Stimulated activated CD8-positive, alpha-beta memory T cell treated with anti-CD3 and anti-CD28 coated beads, Interleukin-15, amount 100 ng/mL, for 4 hours (primary cell): ENCODE data around the gene MMP27.
"Not testable (repeated sequence)": the region's sequence is repeated elsewhere in the genome, so short reads cannot be mapped to it uniquely, and the experiment has no call there.

Source experiments
- DNase-seq, 2 donors: peaks; one replicate each; pipeline ENCODE4 v3.0.0-alpha.2; 2020; ENCODE audit warnings: low read depth in 2 of 2

Gene MMP27, protein sequence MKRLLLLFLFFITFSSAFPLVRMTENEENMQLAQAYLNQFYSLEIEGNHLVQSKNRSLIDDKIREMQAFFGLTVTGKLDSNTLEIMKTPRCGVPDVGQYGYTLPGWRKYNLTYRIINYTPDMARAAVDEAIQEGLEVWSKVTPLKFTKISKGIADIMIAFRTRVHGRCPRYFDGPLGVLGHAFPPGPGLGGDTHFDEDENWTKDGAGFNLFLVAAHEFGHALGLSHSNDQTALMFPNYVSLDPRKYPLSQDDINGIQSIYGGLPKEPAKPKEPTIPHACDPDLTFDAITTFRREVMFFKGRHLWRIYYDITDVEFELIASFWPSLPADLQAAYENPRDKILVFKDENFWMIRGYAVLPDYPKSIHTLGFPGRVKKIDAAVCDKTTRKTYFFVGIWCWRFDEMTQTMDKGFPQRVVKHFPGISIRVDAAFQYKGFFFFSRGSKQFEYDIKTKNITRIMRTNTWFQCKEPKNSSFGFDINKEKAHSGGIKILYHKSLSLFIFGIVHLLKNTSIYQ

DNA sequence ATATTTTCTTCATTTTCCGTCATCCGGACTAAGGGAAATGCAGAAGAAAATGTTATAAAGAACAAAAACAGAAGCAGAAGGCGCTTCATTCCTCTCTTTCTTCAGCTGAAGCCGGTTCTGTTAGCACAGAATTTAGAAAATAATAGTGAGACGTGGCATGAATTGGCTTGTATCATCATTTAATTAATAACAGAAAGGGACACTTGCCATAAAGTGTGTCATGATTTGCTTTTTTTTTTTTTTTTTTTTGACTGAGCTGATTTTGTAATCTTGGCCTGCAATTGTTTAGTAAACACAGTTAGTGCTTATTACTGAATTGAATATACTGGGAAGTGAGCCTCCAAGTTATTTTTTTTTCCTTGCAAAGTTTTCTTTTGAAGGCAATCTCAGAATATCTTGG, at the start of gene MMP27:
Gene MMP27, minus strand, starts transcription at position 144 of the 400 bp plus-strand sequence. Its CDS starts 55 bp downstream, at position 89.
- DNase-seq: no peak

DNA sequence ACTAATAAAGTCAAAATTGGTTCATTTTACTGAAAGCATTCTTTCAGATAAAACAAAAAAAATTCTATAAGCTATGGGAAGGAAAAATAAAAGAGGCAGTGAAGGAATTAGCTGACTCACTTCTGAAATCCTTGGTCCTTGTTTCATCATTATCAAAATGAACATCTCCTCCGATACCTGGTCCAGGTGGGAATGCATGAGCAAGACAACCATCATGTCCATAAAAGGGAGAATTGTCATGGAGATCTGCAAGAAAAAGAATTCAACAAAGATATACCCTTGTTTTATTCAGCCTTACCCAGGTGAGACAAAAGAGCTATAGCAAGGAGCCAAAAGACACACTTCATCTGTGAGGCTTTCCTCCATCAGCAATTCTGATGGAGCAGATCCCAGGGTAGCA, 47.7 kb upstream of the MMP27 start:
- no peak for DNase-seq

DNA sequence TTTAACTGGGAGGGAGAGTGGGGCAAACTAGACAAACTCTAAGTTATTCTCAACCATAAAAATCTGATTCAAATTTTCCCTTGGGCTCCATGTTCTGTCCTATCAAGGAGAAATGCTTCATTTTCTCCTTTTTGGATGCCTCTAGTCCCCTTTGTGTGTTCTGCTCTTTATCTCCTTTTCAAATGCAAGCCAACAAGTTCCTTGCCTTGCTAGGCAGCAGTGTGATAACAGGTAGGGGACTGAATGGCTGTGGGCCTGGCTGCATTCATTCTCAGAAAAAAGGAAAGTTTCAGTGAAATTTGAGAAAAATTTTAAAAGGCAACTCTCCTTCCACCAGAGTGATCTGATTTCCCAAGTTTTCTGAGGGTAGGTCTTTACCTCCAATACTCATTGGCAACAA, 46.1 kb upstream of the MMP27 start:
- no peak for DNase-seq

DNA sequence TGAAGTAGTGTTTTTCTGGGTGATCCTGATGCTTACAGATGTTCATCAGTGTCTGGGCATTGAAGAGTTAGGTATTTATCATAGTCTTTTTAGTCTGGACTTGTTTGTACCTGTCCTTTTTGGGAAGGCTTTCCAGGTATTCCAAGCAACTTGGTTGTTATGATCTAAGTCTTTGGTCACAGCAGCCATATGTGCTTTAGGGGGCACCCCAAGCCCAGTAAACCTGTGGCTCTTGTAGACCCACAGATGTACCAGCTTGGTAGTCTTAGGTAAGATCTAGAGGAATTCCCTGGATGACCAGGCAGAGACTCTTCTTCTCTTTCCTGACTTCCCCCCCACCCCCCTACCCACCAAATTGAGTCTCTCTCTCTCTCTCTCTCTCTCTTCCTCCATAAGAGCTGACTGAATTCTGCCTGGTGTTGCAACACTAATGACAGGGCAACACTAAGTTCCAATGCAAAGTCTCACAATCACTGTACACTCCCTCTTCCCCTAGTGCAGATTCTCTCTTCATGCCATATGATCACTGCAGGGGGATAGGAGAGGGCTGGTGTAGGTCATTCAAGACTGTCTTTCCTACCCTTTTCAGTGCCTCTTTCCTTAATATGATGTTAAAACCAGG, 43.6 kb upstream of the MMP27 start:
- no peak for DNase-seq

DNA sequence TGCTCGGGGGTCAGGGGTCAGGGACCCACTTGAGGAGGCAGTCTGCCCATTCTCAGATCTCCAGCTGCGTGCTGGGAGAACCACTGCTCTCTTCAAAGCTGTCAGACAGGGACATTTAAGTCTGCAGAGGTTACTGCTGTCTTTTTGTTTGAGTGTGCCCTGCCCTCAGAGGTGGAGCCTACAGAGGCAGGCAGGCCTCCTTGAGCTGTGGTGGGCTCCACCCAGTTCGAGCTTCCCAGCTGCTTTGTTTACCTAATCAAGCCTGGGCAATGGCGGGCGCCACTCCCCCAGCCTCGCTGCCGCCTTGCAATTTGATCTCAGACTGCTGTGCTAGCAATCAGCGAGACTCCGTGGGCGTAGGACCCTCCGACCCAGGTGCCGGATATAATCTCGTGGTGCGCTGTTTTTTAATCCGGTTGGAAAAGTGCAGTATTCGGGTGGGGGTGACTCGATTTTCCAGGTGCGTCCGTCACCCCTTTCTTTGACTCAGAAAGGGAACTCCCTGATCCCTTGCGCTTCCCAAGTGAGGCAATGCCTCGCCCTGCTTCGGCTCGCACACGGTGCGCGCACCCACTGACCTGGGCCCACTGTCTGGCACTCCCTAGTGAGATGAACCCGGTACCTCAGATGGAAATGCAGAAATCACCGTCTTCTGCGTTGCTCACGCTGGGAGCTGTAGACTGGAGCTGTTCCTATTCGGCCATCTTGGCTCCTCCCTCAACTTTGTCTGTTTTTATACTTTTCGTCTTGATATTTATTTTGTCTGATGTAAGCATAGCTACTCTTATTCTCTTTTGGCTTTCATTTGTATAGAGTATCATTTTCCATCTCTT, 41.4 kb upstream of the MMP27 start:
- DNase-seq: not testable (repeated sequence)

DNA sequence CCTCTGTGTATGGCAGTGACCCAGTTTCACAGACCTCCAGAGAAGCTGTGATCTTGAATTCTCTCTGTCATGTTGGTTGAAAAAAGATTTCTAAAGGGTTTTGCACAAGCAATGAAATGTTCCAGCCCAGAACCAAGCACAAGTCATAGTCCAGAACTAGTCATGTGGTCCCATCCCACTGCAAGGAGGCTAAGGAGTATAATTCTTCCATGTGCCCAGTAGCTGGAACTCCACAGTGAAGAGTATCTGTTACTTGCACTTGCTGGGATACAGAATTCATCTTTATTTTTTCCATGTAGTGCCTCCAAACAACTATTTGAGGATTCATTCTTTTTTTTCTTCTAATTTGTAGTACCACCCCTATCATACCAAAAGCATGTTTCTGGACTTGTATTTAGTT, 29.1 kb upstream of the MMP27 start:
- DNase-seq: no peak

DNA sequence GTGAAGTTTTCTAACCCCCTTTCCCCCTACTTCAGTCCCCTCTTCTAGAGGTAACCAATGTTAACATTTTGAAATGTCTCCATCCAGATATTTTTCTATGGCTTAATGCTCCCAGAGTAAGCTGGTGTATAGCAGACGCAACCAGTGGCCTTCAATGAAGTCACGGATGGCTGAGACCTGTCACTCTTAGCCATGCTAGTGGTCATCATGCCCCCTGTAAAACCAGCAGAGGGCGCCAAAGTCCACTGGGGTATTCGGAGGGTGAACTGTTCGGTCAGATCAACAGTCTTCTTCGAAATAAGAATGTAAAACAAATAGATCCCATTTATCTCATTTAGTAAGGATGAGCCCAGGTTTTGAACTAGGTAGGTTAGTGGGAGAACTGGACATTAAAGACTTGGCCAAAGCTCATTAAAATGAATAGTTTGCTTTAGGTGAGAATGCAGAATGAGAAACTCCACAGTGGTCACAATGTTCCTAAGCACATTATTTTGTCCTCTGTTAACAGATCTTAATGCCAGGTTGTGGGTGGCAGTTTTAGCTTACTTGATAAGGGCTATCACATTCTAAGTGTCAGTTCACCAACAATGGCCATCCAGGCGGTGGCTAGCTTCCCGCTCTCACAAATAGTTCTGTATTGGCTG, 27.8 kb upstream of the MMP27 start:
- DNase-seq: no peak

DNA sequence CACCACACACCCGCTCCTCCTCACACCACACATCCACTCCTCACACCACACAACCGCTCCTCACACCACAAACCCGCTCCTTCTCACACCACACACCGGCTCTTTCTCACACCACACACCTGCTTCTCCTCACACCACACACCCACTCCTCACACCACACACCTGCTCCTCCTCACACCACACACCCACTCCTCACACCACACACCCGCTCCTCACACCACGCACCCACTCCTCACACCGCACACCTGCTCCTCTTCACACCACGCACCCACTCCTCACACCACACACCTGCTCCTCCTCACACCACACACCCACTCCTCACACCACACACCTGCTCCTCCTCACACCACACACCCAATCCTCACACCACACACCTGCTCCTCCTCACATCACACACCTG, 25.4 kb upstream of the MMP27 start:
- DNase-seq: not testable (repeated sequence)

DNA sequence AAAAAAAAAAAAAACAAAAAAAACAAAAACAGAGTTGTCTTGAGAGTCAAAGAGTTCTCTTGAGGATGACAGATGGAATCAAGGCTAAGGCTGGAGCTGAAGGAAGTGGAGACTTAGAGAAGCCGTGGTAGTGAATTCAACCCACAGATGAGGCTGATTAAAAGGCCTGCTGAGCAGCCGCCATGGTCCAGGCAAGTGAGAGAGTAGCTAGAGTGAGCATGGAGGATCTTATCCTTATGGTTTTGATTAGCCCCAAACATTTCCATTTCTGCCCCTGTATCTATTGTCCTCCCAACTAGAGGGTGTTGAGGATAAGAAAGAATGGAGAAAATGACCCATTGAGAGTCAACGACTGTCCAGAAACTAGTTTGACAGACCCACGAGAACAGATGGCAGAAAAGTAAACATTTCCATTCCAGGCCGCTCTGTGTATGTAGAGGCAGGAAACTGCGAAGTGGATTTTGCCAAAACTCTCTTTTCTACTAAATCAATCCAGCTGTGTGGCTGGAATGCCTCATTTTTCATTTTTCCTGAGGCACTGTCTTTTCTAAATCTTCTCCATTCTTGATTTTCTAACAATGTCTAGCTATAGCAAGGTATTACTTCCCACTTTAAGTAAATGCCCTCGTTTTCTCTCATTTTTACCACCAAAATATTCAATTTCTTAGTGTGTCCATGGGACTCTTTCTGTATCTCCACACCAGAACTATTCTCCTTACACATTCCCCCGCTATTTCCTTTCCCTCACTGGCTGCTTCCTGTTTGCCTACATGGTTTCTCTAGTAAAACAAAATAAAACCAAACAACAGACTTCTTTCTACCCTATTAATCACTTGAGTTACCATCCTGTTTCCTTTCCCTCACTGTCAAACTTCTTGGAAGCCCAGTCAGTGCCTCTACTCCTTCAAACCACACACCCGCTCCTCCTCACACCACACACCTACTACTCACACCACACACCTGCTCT, 24.6 kb upstream of the MMP27 start:
- DNase-seq: no peak

DNA sequence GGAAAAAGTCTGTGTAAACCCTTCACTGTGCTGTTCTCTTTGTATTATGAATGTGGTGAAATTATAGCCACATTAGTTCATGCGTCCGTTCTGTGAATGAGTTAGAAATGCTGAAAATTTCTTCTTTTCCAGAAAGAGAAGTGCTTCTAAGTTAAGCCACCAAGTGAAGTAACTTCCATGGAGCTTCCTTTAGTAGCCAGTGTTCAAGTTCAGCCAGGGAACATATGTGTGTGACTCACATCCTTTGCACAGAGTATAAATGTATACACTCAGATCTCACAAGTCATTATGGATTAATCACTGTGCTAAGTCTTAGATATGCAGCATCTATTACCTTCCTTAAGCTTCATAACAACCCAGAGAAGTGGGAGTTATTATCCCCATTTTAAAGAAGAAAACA, 22.3 kb upstream of the MMP27 start:
- DNase-seq: no peak

DNA sequence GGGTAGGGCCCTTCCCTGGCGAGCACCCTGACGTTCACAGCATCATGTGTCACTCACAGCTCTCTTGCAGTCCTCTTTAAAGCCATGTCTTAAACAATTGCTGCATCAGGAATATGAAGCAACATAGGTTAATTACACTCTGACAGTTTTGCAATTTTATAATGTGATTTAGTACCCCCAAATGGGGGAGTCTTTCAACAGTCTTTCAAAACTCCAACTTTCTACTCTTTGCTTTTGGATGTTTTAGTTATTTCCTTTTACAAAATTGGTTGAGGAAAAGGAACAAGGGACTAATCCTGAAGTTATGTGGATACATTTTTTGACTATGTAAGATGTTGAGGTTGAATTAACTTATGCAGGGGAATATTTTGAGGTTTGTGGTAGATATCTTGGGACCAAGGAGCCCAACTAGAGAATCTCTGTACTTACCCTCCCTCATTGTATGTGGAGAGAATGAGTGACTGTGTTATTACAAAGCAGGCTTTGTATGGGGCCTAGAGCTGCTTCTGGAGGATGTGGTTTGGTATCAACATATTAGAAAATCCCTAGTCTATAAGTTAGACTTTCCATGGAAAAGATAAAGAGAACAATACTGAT, 19.4 kb upstream of the MMP27 start, which contains the start of gene MMP8:
Gene MMP8, minus strand, starts transcription at position 51 of the 597 bp plus-strand sequence. CDS start 99 bp downstream, outside the sequence.
- DNase-seq: no peak

DNA sequence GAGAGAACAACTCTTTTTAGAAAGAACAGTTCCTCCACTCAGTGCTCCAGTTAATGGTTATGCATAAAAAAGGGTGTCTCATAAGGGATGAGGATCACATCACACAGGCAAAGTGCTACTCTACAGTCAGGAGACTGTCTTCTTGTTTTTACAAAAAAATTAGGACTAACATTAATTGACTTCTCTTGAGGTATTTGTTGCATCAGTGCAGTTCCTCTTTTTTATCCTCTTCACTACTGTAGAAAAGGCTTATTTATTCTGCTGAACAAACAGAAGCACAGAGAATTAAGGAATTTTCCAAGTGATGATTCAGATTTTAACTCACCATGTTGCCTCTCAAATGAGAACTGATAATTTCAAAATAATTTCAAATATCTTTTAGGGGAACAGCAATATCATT, 17.3 kb upstream of the MMP27 start:
- no peak for DNase-seq

DNA sequence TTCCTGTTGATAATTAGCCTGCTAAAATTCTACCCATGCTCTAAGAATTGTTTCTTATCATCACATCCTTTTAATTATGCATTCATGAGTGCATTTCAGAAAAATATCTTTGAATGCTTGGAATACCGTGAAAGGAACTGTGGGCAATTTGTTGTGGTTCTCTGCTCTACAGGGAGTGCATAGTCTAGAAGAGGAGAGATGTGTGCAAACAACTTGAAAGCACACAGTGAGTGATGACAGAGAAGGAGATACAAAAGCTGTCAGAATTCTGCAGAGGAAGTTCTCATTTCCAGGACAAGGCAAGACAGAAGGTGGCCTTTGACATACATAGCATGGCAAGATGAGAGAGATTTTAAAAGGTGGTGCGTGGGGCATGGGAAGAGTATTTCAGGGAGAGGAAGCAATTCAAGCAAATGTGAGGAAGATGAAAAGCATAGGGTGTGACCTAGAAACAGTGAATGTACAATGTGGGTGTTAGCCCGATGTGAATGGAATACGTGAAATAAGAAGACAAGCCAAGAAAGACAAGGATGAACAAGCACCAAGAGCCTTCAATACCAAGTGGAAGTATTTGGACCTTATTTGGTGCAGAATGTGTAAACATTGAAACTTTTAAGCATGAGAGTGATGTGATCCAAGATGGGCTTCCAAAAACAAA, 14.2 kb upstream of the MMP27 start:
- no peak for DNase-seq

DNA sequence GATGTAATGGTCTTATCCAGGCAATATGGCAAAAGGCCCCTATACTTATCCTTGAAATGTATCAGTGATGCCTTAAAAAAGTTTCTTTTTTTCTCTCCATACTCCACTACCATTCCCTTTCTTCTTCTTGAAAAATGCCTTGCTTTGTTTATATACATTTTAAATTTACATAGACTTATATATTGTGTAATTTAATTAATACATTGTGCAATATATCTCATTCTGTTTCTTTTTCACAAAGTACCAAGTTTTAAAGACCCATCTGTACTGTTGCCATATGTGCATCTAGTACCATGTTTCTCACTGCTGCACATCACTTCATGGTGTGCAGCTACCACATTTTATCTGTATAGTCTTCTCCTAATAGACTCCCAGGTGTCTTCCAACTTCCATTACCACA, 11.7 kb upstream of the MMP27 start:
- DNase-seq: no peak

DNA sequence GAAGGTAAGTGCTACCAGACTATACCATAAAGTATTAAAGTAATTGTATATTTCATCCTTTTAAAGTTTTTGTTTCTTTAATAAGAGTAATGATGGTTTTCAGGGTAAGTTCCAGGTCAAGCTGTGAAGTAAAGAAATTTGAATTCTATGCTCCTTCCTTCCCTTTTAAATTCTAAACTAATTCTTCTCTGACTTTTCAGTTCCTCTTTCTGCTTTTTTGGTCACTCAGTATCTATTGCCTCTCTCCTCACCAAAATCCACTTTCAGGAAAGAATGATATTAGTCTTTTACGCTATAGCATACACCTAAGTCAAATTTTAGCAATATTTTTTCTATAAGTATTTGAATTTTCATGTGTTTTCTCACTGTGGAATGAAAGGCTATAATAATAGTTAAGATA, 11.0 kb upstream of the MMP27 start:
- no peak for DNase-seq

DNA sequence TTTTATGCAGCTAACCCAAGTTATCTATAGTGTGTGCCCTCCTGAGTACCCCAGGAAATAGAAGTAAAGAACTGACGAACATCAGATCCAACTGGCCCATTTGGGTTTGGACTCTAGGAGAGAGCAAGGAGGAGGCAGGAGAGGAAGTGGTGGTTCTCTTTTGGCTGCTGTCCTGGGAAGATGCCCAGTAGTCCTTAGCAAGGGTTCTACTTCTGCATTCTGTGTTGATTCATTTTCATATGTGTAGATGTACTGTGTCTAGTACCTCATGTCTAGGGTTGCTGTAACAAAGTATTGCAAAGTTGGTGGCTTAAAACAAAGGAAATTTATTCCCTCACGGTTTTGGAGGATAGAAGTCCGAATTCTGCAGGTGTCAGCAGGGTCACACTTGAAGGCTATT, 6.6 kb upstream of the MMP27 start:
- no peak for DNase-seq

DNA sequence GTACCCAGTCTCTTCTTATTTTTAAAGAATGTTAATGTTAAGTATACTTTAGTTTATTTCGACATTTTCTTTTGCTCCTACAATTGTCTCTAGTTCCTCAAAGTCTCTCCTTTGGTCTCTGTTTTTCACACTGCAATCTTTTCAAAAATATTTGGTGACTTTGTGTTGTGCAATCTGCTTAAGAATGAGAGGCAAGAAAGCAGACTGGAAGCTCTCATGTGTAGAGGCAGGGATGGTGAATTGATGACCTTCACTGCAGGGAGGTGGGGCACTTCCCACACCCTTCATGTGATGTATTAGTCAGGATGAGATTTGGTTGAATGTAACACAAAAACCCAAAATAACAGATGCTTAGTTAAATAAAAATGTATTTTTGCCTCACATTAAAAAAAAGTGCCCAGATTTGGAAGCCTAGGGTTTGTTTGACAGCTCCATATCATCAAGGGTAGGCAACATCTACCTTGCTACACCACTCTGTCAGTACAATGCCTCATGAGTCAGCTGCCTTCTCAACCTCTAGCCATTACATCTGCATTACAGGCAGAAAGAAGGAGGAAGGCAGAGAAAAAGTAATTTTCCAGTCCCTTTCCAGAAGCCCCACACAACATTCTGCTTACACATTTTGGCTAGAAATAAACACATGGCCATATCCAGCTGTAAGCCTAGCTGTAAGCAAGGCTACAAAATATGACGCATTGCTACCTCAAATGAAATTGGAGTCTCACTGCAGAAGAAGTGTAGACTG, 3.8 kb upstream of the MMP27 start:
- DNase-seq: no peak

DNA sequence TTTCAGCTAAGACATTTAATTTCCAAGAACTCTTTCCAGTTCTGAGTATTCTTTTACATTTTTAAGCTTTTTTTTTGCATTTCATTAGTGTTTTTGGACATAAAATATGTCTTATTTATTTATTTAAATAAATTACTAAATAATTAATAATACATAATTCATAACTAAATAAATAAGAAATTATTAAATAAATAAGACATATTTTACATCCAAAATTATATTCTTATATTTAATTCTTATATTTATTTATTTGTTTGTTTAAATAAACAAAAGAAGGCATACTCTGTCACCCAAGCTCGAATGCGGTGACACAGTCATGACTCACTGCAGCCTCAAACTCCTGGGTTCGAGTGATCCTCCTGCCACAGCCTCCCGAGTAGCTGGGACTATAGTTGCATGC, 3.1 kb upstream of the MMP27 start:
- no peak for DNase-seq

DNA sequence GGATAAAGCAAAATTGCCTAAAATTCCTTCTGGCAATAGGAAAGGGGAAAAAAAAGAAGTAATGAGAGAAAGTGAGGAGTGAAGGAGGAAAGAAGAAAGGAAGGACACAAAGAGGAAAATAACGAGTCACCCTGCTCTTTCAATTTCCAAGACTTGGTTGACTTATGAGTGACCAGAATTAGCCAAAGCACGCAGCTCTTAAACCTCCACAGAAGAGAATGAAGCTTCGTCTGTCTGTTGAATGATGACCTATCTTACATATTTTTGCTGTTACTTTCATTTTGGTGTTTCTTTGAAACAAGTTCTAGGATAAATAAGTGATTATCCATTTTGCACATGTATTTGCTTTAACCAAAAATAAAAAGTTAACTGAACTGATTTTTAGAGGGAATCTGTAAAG, 728 bp downstream of the MMP27 start:
- DNase-seq: no peak
